Liver (tissue), 9 donors: ENCODE measurements around the gene ZNF792. TPM values are rescaled to one million over a fixed set of nuclear protein-coding genes. Genes with fewer than 3 reads are reported as not detected.

Source experiments
- DNase-seq: peaks from one replicate; pipeline ENCODE4 v3.0.0-alpha.2; 2017; ENCODE audit warnings: low spot score
- H3K27ac ChIP-seq, 2 donors: one replicate each; pipeline ENCODE4 v1.7.0; 2013; ENCODE audit warnings: inconsistent platforms in 2 of 2, low read length in 2 of 2, control low read depth in 1 of 2, low read depth in 1 of 2, mild to moderate bottlenecking in 1 of 2
- H3K27me3 ChIP-seq, 4 donors: one replicate each; pipeline versions ENCODE4 v1.6.1 to v1.7.0; 2013; ENCODE audit warnings: low read length in 3 of 4, inconsistent platforms in 1 of 4, mild to moderate bottlenecking in 1 of 4, moderate library complexity in 1 of 4; ENCODE audit not compliant: control insufficient read depth in 4 of 4, insufficient read depth in 4 of 4
- H3K36me3 ChIP-seq, 4 donors: one replicate each; pipeline versions ENCODE4 v1.6.1 to v1.7.0; 2013; ENCODE audit warnings: low read length in 3 of 4, mild to moderate bottlenecking in 3 of 4, low read depth in 1 of 4, moderate library complexity in 1 of 4; ENCODE audit not compliant: control insufficient read depth in 4 of 4, insufficient read depth in 3 of 4
- H3K4me1 ChIP-seq, 4 donors: one replicate each; pipeline versions ENCODE4 v1.6.1 to v1.7.0; 2013; ENCODE audit warnings: low read length in 3 of 4, mild to moderate bottlenecking in 3 of 4, moderate library complexity in 1 of 4; ENCODE audit not compliant: control insufficient read depth in 4 of 4, insufficient read depth in 4 of 4
- H3K4me3 ChIP-seq, 3 donors: one replicate each; pipeline versions ENCODE4 v1.6.1 to v1.7.0; 2013; ENCODE audit warnings: low read length in 3 of 3, control low read depth in 1 of 3, low read depth in 1 of 3, mild to moderate bottlenecking in 1 of 3
- H3K9ac ChIP-seq, 2 donors: one replicate each; pipeline ENCODE4 v1.7.0; 2013; ENCODE audit warnings: low read length in 2 of 2, mild to moderate bottlenecking in 2 of 2, moderate library complexity in 2 of 2, control low read depth in 1 of 2, low read depth in 1 of 2
- H3K9me3 ChIP-seq, 4 donors: one replicate each; pipeline versions ENCODE4 v1.6.1 to v1.7.0; 2013; ENCODE audit warnings: low read length in 3 of 4; ENCODE audit not compliant: control insufficient read depth in 4 of 4
- FOXA1 ChIP-seq: IDR thresholded peaks from 2 replicates; pipeline ENCODE4 v1.6.1; 2016; ENCODE audit warnings: antibody characterized with exemption
- FOXA2 ChIP-seq: IDR thresholded peaks from 2 replicates; pipeline ENCODE4 v1.6.1; 2016; ENCODE audit warnings: antibody characterized with exemption
- GABPA ChIP-seq, 2 donors: IDR thresholded peaks in 1 of 2; conservative IDR thresholded peaks in 1 of 2; 2 replicates each; pipeline ENCODE4 v1.6.1; 2016; ENCODE audit warnings: antibody characterized with exemption in 2 of 2, mild to moderate bottlenecking in 1 of 2, moderate library complexity in 1 of 2
- HNF4A ChIP-seq, 2 donors: conservative IDR thresholded peaks; 2 replicates each; pipeline ENCODE4 v1.6.1; 2016; ENCODE audit warnings: antibody characterized with exemption in 2 of 2, mild to moderate bottlenecking in 2 of 2
- HNF4G ChIP-seq: IDR thresholded peaks from 2 replicates; pipeline ENCODE4 v1.6.1; 2016; ENCODE audit warnings: antibody characterized with exemption
- JUND ChIP-seq, 2 donors: IDR thresholded peaks; 2 replicates each; pipeline ENCODE4 v1.6.1; 2016; ENCODE audit warnings: antibody characterized with exemption in 2 of 2
- NR2F2 ChIP-seq: IDR thresholded peaks from 2 replicates; pipeline ENCODE4 v1.6.1; 2016; ENCODE audit warnings: antibody characterized with exemption
- RAD21 ChIP-seq, 2 donors: IDR thresholded peaks; 2 replicates each; pipeline ENCODE4 v1.6.1; 2016; ENCODE audit warnings: antibody characterized with exemption in 2 of 2, mild to moderate bottlenecking in 2 of 2
- SP1 ChIP-seq: IDR thresholded peaks from 2 replicates; pipeline ENCODE4 v1.6.1; 2018; ENCODE audit warnings: antibody characterized with exemption, mild to moderate bottlenecking
- TAF1 ChIP-seq: conservative IDR thresholded peaks from 2 replicates; pipeline ENCODE4 v1.6.1; 2016; ENCODE audit warnings: antibody characterized with exemption, mild to moderate bottlenecking
- WGBS: extraction: QIAGEN DNeasy Blood & Tissue Kit; methylation state at CpG from one replicate; pipeline ENCODE4 v1.1.7; 2013; 5-methylcytosine and 5-hydroxymethylcytosine counted together
- polyA plus RNA-seq, 2 donors: library from polyadenylated mRNA; stranded (reverse) in 1 of 2; unstranded in 1 of 2; fragments of 200-250 nt in 1 of 2; fragments of >200 nt in 1 of 2; fragmentation: Nextera tagmentation in 1 of 2; extraction: Ambion mirVana in 1 of 2; gene quantifications; one replicate each; pipeline versions ENCODE4 v1.2.1 to v1.2.3, GENCODE V29; 2013 to 2015
- total RNA-seq, 2 donors: library from RNA; depleted of rRNA; stranded (reverse); fragments of >200 nt; gene quantifications; one replicate each; pipeline ENCODE4 v1.2.3, GENCODE V29; 2014
- TF ChIP-seq, protein P1 (sequence below): IDR thresholded peaks from 2 replicates; pipeline ENCODE4 v1.6.1; 2016; ENCODE audit warnings: antibody characterized with exemption
- TF ChIP-seq, protein P2 (sequence below): IDR thresholded peaks from 2 replicates; pipeline ENCODE4 v1.6.1; 2016; ENCODE audit warnings: antibody characterized with exemption, mild to moderate bottlenecking
- TF ChIP-seq, protein P3 (sequence below): fragments of 150-350 bp; IDR thresholded peaks from 2 replicates; pipeline ENCODE4 v1.5.1; 2017; ENCODE audit warnings: improper control_type of control experiment, low read depth, low read length; ENCODE audit not compliant: missing input control
- TF ChIP-seq, protein P4 (sequence below): IDR thresholded peaks from 2 replicates; pipeline ENCODE4 v1.6.1; 2016; ENCODE audit warnings: antibody characterized with exemption
- TF ChIP-seq, protein P5 (sequence below): IDR thresholded peaks from 2 replicates; pipeline ENCODE4 v1.6.1; 2016; ENCODE audit warnings: antibody characterized with exemption
- donor health status: healthy.
- donor health status: healthy.
- donor health status: healthy.
- donor health status: healthy.
- donor health status: healthy.

ZNF792 gene
- total and polyA plus RNA-seq, 4 donors = 0.65 to 4.9 (median 3.1) TPM

DNA sequence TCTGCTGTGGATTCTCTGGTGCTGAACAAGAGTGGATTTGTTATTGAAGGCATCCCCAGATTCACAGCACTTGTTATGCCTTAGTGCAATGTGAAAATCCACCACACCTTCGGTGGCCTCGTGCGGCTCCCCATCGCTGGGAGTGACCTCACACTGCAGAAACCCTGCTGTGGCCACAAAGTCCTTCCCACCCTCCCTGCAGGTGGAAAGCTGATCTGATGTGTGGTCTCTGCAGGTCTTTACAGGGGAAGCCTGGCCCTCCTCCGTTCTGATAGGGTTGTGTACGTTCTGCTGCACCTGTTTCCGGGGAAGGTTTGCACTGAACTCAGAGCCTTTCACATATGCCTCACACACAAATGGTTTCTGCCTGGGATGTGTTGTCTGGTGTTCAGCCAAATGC is 5.0 kb downstream of the ZNF792 start:
- Histone ChIP-seq H3K27me3 (no peaks in the 10 kb centered on the region), H3K4me1 (peaks cover 9 to 17% (median 11%) of the 10 kb centered on the region in 4 donors), H3K36me3 (peaks cover 11 to 51% (median 41%) of the 10 kb centered on the region in 4 donors), H3K4me3 (peak overlapping the region in 2 of 3 donors; percentile 57 to 81), H3K9me3 (peaks cover 38 to 64% (median 51%) of the 10 kb centered on the region in 4 donors), H3K27ac (no peak overlapping the region), H3K9ac (no peak overlapping the region)
- TF ChIP-seq NR2F2 (no peak), RAD21 (IDR thresholded peaks at IDR 0.05) (no peak), GABPA (IDR thresholded peaks at IDR 0.05 in 1 of 2, conservative IDR thresholded peaks at IDR 0.05 in 1 of 2) (no peak), HNF4A (conservative IDR thresholded peaks at IDR 0.05) (no peak), HNF4G (no peak), TAF1 (no peak), SP1 (no peak), FOXA1 (no peak), JUND (IDR thresholded peaks at IDR 0.05) (no peak), FOXA2 (no peak)
- TF ChIP-seq, protein P1, sequence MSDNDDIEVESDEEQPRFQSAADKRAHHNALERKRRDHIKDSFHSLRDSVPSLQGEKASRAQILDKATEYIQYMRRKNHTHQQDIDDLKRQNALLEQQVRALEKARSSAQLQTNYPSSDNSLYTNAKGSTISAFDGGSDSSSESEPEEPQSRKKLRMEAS = no peak
- TF ChIP-seq, protein P2, sequence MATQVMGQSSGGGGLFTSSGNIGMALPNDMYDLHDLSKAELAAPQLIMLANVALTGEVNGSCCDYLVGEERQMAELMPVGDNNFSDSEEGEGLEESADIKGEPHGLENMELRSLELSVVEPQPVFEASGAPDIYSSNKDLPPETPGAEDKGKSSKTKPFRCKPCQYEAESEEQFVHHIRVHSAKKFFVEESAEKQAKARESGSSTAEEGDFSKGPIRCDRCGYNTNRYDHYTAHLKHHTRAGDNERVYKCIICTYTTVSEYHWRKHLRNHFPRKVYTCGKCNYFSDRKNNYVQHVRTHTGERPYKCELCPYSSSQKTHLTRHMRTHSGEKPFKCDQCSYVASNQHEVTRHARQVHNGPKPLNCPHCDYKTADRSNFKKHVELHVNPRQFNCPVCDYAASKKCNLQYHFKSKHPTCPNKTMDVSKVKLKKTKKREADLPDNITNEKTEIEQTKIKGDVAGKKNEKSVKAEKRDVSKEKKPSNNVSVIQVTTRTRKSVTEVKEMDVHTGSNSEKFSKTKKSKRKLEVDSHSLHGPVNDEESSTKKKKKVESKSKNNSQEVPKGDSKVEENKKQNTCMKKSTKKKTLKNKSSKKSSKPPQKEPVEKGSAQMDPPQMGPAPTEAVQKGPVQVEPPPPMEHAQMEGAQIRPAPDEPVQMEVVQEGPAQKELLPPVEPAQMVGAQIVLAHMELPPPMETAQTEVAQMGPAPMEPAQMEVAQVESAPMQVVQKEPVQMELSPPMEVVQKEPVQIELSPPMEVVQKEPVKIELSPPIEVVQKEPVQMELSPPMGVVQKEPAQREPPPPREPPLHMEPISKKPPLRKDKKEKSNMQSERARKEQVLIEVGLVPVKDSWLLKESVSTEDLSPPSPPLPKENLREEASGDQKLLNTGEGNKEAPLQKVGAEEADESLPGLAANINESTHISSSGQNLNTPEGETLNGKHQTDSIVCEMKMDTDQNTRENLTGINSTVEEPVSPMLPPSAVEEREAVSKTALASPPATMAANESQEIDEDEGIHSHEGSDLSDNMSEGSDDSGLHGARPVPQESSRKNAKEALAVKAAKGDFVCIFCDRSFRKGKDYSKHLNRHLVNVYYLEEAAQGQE = no peak
- TF ChIP-seq, protein P3, sequence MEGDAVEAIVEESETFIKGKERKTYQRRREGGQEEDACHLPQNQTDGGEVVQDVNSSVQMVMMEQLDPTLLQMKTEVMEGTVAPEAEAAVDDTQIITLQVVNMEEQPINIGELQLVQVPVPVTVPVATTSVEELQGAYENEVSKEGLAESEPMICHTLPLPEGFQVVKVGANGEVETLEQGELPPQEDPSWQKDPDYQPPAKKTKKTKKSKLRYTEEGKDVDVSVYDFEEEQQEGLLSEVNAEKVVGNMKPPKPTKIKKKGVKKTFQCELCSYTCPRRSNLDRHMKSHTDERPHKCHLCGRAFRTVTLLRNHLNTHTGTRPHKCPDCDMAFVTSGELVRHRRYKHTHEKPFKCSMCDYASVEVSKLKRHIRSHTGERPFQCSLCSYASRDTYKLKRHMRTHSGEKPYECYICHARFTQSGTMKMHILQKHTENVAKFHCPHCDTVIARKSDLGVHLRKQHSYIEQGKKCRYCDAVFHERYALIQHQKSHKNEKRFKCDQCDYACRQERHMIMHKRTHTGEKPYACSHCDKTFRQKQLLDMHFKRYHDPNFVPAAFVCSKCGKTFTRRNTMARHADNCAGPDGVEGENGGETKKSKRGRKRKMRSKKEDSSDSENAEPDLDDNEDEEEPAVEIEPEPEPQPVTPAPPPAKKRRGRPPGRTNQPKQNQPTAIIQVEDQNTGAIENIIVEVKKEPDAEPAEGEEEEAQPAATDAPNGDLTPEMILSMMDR = no peak
- TF ChIP-seq, protein P4, sequence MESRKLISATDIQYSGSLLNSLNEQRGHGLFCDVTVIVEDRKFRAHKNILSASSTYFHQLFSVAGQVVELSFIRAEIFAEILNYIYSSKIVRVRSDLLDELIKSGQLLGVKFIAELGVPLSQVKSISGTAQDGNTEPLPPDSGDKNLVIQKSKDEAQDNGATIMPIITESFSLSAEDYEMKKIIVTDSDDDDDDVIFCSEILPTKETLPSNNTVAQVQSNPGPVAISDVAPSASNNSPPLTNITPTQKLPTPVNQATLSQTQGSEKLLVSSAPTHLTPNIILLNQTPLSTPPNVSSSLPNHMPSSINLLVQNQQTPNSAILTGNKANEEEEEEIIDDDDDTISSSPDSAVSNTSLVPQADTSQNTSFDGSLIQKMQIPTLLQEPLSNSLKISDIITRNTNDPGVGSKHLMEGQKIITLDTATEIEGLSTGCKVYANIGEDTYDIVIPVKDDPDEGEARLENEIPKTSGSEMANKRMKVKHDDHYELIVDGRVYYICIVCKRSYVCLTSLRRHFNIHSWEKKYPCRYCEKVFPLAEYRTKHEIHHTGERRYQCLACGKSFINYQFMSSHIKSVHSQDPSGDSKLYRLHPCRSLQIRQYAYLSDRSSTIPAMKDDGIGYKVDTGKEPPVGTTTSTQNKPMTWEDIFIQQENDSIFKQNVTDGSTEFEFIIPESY = no peak
- TF ChIP-seq, protein P5, sequence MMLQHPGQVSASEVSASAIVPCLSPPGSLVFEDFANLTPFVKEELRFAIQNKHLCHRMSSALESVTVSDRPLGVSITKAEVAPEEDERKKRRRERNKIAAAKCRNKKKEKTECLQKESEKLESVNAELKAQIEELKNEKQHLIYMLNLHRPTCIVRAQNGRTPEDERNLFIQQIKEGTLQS = no peak
- whole genome bisulfite sequencing = 84% methylated on average over 7 of the region's 7 CpGs
- DNase-seq = no peak
